Endothelial cell of umbilical vein (primary cell): ENCODE data around the gene CSRP1. TPM values are rescaled to one million over a fixed set of nuclear protein-coding genes. Genes with fewer than 3 reads are reported as not detected.
A peak's percentile ranks its signal among the peaks of the same experiment; 100 is the strongest.

Experiments used
- BruUV-seq: library from RNA; stranded (reverse); fragments of 400-500 nt; replicated peaks from 2 replicates; lab custom pipeline; 2021; lab: Mats Ljungman, UMichigan
- CTCF ChIA-PET: fragments of 300-600, 350-600 bp; sonication (Branson Sonifier 250); formaldehyde crosslinking; loops from one replicate; lab custom pipeline; 2021; ENCODE audit warnings: antibody characterized with exemption, inconsistent platforms; lab: Charles Lee
- POLR2A ChIA-PET: fragments of 300-600, 350-600 bp; sonication (Branson Sonifier 250); formaldehyde crosslinking; loops from one replicate; lab custom pipeline; 2021; ENCODE audit warnings: antibody characterized with exemption, inconsistent platforms; lab: Charles Lee
- DNase-seq: peaks from one replicate; pipeline ENCODE4 v3.0.0-alpha.2; 2011; ENCODE audit warnings: low read depth, low spot score
- FAIRE-seq: peaks from 2 replicates; lab custom pipeline; 2011; peaks lifted over from hg19 to GRCh38; lab: Jason Lieb, UNC
- H2AFZ ChIP-seq: 2 replicates; pipeline ENCODE4 v1.6.0; 2012; ENCODE audit warnings: low read depth, low read length, control low read depth, inconsistent platforms
- H3K27ac ChIP-seq: 2 replicates; pipeline ENCODE4 v1.5.1; 2011; ENCODE audit warnings: low read depth, mild to moderate bottlenecking, control low read depth, low read length, moderate library complexity; ENCODE audit not compliant: insufficient read depth
- H3K27me3 ChIP-seq, 2 experiments: 2 replicates each; pipeline versions ENCODE4 v1.6.0 to v1.6.1; 2011; ENCODE audit warnings: low read length in 2 of 2, mixed read lengths in 1 of 2; ENCODE audit not compliant: control insufficient read depth in 2 of 2, insufficient read depth in 2 of 2
- H3K36me3 ChIP-seq, 2 experiments: 2 replicates in 1 of 2; 3 replicates in 1 of 2; pipeline ENCODE4 v1.5.1; 2011; ENCODE audit warnings: low read length in 2 of 2, mild to moderate bottlenecking in 1 of 2, moderate library complexity in 1 of 2; ENCODE audit not compliant: control insufficient read depth in 2 of 2, insufficient read depth in 2 of 2; ENCODE audit errors: extremely low read depth in 1 of 2
- H3K4me1 ChIP-seq: 3 replicates; pipeline ENCODE4 v1.5.1; 2011; ENCODE audit warnings: mild to moderate bottlenecking, low read length; ENCODE audit not compliant: control insufficient read depth, insufficient read depth; ENCODE audit errors: extremely low read depth
- H3K4me2 ChIP-seq: 2 replicates; pipeline ENCODE4 v1.6.1; 2011; ENCODE audit warnings: low read length, control low read depth, mixed read lengths; ENCODE audit not compliant: insufficient read depth
- H3K4me3 ChIP-seq, 3 experiments: fragments of 200-600 bp in 1 of 3; sonication (generic), shearing (Covaris generic) in 1 of 3; replicated peaks in 1 of 3; 2 replicates each; pipeline ENCODE4 v1.5.1; 2011 to 2016; ENCODE audit warnings: control low read depth in 3 of 3, low read length in 3 of 3, mild to moderate bottlenecking in 2 of 3, inconsistent platforms in 1 of 3, low read depth in 1 of 3, moderate library complexity in 1 of 3; ENCODE audit not compliant: insufficient read depth in 1 of 3
- H3K79me2 ChIP-seq: 2 replicates; pipeline ENCODE4 v1.6.0; 2012; ENCODE audit warnings: low read length, inconsistent platforms; ENCODE audit not compliant: control insufficient read depth, insufficient read depth
- H3K9ac ChIP-seq: replicated peaks from 2 replicates; pipeline ENCODE3; 2011; ENCODE audit warnings: low read length, control low read depth; ENCODE audit not compliant: insufficient read depth; ENCODE audit errors: extremely low read depth
- H3K9me1 ChIP-seq: replicated peaks from 3 replicates; pipeline ENCODE4 v1.6.0; 2011; ENCODE audit warnings: mild to moderate bottlenecking, low read length; ENCODE audit not compliant: control insufficient read depth, insufficient read depth; ENCODE audit errors: extremely low read depth
- H3K9me3 ChIP-seq: replicated peaks from 2 replicates; pipeline ENCODE4 v1.5.1; 2012; ENCODE audit warnings: low read length, inconsistent platforms; ENCODE audit not compliant: control insufficient read depth, insufficient read depth
- H4K20me1 ChIP-seq: replicated peaks from 2 replicates; pipeline ENCODE3; 2011; ENCODE audit warnings: mild to moderate bottlenecking, low read length; ENCODE audit not compliant: control insufficient read depth, insufficient read depth; ENCODE audit errors: extremely low read depth
- EZH2 ChIP-seq: IDR thresholded peaks from 2 replicates; pipeline ENCODE4 v1.6.1; 2012; ENCODE audit warnings: borderline replicate concordance, low read depth, mild to moderate bottlenecking, moderate library complexity, low read length, inconsistent platforms; ENCODE audit not compliant: severe bottlenecking
- FOS ChIP-seq: IDR thresholded peaks from 2 replicates; pipeline ENCODE4 v1.6.1; 2011; ENCODE audit warnings: mild to moderate bottlenecking, low read length, moderate library complexity, borderline replicate concordance; ENCODE audit not compliant: insufficient read depth
- GATA2 ChIP-seq: IDR thresholded peaks from 2 replicates; pipeline ENCODE4 v1.7.0; 2011; ENCODE audit warnings: low read depth, mild to moderate bottlenecking, moderate library complexity, mixed read lengths, low read length; ENCODE audit not compliant: insufficient read length, insufficient read depth
- JUN ChIP-seq: IDR thresholded peaks from 2 replicates; pipeline ENCODE4 v1.6.1; 2011; ENCODE audit warnings: borderline replicate concordance, low read depth; ENCODE audit not compliant: insufficient read length, insufficient read depth
- POLR2A ChIP-seq: IDR thresholded peaks from 2 replicates; pipeline ENCODE4 v1.6.1; 2012; ENCODE audit warnings: low read depth, mild to moderate bottlenecking, control low read depth, low read length
- POLR2AphosphoS5 ChIP-seq: IDR thresholded peaks from 2 replicates; pipeline ENCODE4 v1.6.1; 2012; ENCODE audit warnings: low read depth, mild to moderate bottlenecking, control low read depth, low read length, moderate library complexity; ENCODE audit not compliant: insufficient read depth
- dilution Hi-C: fragments of 300-500 bp; cut with MboI; formaldehyde crosslinking; loops from one replicate; pipeline ENCODE4 v1.15.0; 2019; ENCODE audit warnings: low sequenced_read_pairs; ENCODE audit not compliant: extremely low pct_ligation_motif_present
- intact Hi-C: fragments of 100-400 bp; cut with micrococcal nuclease; formaldehyde crosslinking; loops from one replicate; pipeline ENCODE4 v1.10.0; 2022
- polyA plus RNA-seq, 4 experiments: library from polyadenylated mRNA; depleted of rRNA in 3 of 4; stranded (reverse) in 3 of 4; unstranded in 1 of 4; fragments of >200 nt; gene quantifications; 2 replicates each; pipeline versions ENCODE4 v1.2.1 to v1.2.3, GENCODE V29; 2011 to 2012; ENCODE audit warnings: missing spikeins in 1 of 4
- total RNA-seq: library from RNA; stranded (reverse); gene quantifications from 2 replicates; pipeline ENCODE4 v1.2.3, GENCODE V29; 2021
- TF ChIP-seq, protein P1 (sequence below), 2 donors: IDR thresholded peaks; 1 replicate in 1 of 2; 2 replicates in 1 of 2; pipeline ENCODE4 v1.5.1; 2011; ENCODE audit warnings: low read length in 2 of 2, mild to moderate bottlenecking in 2 of 2, moderate library complexity in 2 of 2, control low read depth in 1 of 2, inconsistent platforms in 1 of 2, low read depth in 1 of 2; ENCODE audit not compliant: insufficient read depth in 1 of 2; ENCODE audit errors: extremely low read depth in 1 of 2

Gene CSRP1
- total and polyA plus RNA-seq, 2 donors (not counting 3 experiments of a cell fraction or from before 2014, with no cell fraction given): 393 to 510 TPM

DNA sequence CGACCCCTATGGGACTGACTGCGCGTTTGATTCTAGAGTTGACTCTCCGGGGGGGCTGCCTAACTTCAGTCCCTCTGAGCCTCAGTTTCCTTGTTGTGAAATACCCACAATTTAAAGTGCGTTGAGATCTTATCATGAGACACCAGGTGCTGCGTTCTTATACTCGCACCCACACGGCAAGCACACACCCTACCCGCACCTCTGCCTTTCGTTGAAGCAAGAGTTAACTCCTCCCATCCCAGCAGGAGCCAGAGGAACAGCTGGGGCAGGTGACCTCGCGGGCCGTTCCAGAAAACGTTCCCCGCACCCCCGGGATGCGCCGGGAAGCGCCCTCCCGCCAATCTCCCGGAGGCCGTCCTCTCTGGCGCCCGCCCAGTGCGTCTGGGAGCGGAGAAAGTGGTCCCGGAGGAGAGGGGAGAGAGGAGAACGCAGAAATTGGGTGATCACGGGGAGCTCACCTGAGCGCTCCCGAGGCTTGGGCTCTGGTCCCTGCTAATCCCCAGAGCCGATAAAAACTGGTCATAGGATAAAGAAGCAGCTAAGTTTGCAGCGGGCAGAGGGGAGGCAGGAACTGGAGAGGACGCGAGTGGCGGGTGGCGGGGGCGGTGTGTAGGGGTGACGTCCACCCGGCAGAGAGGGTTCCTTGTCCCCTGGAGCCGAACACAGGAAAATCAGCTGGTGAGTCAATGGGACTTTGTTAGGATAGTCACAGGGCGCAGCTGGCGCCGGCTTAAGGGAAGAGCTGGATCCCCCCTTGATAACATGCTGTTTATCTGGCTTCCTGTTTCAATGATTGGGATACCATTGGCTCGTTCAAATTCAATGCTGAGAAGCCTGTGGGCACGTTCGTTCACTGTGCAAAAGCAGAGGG lies 32.9 kb upstream of the CSRP1 start:
- DNase-seq (peak; percentile 86), FAIRE-seq (peak; percentile 88)
- Histone ChIP-seq H2AFZ (peak overlapping the region; percentile 1), H3K4me2 (peak overlapping the region; percentile 90), H3K4me3 (peak overlapping the region; percentile 70 to 90 (median 85)), H3K27me3 (no peaks in the 10 kb centered on the region), H3K9me3 (no peaks in the 10 kb centered on the region), H4K20me1 (no peaks in the 10 kb centered on the region), H3K79me2 (peaks cover 55% of the 10 kb centered on the region), H3K4me1 (peaks cover 76% of the 10 kb centered on the region), H3K36me3 (no peaks in the 10 kb centered on the region), H3K9ac (peak overlapping the region; percentile 88), H3K9me1 (no peaks in the 10 kb centered on the region), H3K27ac (peak overlapping the region; percentile 93)
- ChIA-PET CTCF (interaction anchor here (0.8 to 3.9 kb wide), 13 partner anchors 8 to 255 kb away, joined by 3 to 16 read pairs (median 4); no protein-coding TSS in a partner anchor), POLR2A (interaction anchor here (0.6 to 0.9 kb wide), 3 partner anchors 71 to 239 kb away, joined by 3 to 4 read pairs (median 3); partner anchors contain the start of gene PHLDA3)
- intact Hi-C loops (loop anchor here (1.0 to 10.0 kb wide), 4 partner anchors 17 to 415 kb away; partner anchors contain the start of gene TIMM17A), dilution Hi-C loops (no loop called here)
- peak; percentile 71 for TF ChIP-seq POLR2AphosphoS5
- TF ChIP-seq JUN: peak; percentile 18
- TF ChIP-seq POLR2A: peak; percentile 55
- no peak for TF ChIP-seq EZH2
- TF ChIP-seq FOS: peak; percentile 52
- TF ChIP-seq, protein P1, sequence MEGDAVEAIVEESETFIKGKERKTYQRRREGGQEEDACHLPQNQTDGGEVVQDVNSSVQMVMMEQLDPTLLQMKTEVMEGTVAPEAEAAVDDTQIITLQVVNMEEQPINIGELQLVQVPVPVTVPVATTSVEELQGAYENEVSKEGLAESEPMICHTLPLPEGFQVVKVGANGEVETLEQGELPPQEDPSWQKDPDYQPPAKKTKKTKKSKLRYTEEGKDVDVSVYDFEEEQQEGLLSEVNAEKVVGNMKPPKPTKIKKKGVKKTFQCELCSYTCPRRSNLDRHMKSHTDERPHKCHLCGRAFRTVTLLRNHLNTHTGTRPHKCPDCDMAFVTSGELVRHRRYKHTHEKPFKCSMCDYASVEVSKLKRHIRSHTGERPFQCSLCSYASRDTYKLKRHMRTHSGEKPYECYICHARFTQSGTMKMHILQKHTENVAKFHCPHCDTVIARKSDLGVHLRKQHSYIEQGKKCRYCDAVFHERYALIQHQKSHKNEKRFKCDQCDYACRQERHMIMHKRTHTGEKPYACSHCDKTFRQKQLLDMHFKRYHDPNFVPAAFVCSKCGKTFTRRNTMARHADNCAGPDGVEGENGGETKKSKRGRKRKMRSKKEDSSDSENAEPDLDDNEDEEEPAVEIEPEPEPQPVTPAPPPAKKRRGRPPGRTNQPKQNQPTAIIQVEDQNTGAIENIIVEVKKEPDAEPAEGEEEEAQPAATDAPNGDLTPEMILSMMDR (IDR thresholded peaks at IDR 0.05; ENCODE audit: extremely low read depth in 1 of 2, insufficient read depth in 1 of 2, low read depth in 1 of 2, low read length in 2 of 2): no peak
- peak; percentile 65 for TF ChIP-seq GATA2
- BruUV-seq: TSS peak; percentile 89
